ENCODE results near the gene INPP5A.
"Not testable (repeated sequence)": the region's sequence is repeated elsewhere in the genome, so short reads cannot be mapped to it uniquely, and the experiment has no call there.

INPP5A gene

DNA sequence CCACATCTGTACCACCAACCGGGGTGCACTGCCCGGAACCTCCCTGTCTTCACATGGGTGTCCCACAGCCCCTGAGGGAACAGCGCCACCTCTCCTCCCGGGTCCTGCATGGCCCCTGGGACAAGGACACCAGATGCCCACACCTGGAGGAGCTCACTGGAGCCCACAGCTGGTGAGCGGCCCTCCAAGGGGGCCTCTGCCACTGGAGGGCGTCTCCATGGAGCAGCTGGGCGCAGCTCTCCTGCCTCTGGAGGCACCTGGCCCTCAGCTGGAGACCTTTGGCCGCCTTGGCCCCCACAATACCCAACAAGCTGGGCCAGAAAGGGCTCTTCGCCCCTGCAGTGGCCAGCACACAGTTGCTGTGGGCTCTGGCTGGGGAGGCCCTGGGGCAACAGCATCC lies 255.6 kb downstream of the INPP5A start:
- DNase-seq (ENCODE audit: low spot score), result no peak

DNA sequence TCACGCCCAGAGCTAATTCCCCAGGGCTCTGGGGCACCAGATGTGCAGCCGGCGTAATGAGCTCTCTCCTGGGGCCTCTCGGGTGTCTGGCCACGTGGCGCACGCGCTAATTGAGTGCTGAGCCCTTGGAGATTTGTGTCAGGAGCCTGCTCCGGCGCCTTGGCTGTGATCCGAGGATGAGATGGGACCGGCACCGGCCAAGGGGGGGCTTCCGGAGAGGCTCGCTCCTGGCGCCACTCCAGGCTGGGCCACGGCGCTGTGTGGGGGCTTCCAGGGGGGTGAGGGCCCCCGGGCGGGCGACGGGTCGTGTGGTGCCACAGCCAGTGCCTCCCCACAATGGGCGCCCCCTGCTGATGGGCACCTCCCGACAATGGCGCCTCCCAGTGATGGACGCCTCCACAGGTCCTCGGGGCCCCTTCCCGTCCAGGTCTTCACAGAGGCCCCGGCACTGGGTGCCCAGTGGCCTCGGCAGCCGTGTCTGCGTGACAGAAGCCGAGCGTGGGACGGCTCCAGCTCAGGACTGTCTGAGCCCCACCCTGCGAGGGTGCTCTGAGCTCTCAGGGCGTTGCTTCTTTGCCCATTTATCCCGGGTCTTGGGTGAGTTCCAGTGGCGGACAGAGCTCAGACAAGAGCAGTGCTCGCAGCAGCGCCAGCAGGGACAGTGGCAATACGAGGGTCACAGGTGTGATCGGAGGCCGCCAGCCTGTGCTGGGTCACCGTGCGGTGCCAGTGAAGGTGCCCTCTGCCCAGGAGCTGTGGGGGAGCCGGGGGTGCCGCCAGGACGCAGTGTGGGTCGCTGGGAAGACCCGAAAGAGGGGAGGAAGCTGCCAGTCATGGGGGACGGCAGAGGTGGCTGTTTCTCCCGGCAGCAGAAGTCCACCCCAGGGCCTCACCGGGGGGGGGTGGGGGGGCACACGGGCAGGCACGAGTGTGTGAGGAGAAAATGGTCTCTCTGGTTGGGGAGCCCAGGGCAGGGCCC lies 256.6 kb downstream of the INPP5A start:
- DNase-seq (ENCODE audit: low spot score), result peak; percentile 93

DNA sequence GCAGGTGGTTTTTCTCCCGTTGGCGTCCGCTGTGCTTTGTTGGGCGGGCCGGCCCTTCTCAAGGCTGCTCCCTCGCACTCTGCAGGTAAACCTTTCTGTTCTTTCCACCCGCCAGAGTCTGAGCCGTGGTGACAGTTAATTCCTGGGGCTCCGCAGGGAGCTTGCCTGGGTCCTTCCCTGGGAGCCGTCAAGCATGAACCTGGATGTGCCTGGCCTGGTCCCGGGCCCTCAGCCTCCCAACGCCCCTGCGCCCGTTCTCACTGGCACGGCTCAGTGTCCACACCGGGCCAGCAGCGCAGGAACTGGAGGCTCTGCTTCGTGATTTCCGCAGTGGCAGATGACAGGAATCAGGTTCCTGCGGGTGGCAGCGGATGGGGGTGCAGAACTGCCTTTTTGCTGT lies 259.3 kb downstream of the INPP5A start:
- DNase-seq (ENCODE audit: low spot score), result no peak

DNA sequence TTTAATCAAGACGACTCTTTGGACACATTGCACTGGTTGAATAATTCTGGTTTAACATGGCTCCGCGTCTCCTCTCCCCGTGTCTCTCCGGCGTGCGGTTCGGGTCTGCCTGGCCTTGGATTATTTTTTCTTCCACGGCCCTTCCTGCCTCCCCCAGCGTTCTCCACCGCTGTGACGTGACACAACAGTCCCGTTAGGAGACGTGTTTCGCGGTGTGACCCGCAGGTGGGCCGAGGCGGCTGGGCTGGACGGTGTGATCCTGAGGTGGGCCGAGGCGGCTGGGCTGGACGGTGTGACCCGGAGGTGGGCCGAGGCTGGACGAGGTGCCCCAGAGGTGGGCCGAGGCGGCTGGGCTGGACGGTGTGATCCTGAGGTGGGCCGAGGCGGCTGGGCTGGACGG lies 260.4 kb downstream of the INPP5A start:
- DNase-seq (ENCODE audit: low spot score), result not testable (repeated sequence)

GRCh38 chr10:132798403-132798802 lies 260.8 kb downstream of the INPP5A start:
- no peak for DNase-seq (ENCODE audit: low spot score)

DNA sequence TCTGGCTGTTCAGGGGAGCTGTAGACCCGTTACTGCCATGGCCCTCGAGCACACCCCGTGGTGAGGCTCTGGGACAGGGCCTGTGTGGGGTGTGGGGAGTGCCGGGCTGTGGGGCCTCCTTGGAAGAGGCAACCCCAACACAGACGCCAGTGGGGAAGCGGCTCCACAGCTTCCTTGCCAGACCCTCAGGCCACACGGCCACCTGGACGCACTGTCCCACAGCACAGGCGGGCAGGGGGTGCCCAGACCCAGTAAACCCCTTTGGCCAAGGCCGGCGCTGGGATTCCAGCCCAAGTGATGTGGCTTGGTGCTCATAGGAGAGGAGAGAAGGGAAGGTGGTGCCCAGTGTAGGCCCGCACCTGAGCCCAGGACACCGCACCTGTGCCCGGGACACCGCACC lies 261.3 kb downstream of the INPP5A start:
- DNase-seq (ENCODE audit: low spot score), result no peak

- DNase-seq (ENCODE audit: low spot score), result no peak
Observed at GRCh38 chr10:132799865-132800264, 262.3 kb downstream of the INPP5A start.

- no peak for DNase-seq (ENCODE audit: low spot score)
Observed at GRCh38 chr10:132802048-132802447, 264.5 kb downstream of the INPP5A start.

GRCh38 chr10:132802694-132803320 lies 265.2 kb downstream of the INPP5A start:
- no peak for DNase-seq (ENCODE audit: low spot score)

DNA sequence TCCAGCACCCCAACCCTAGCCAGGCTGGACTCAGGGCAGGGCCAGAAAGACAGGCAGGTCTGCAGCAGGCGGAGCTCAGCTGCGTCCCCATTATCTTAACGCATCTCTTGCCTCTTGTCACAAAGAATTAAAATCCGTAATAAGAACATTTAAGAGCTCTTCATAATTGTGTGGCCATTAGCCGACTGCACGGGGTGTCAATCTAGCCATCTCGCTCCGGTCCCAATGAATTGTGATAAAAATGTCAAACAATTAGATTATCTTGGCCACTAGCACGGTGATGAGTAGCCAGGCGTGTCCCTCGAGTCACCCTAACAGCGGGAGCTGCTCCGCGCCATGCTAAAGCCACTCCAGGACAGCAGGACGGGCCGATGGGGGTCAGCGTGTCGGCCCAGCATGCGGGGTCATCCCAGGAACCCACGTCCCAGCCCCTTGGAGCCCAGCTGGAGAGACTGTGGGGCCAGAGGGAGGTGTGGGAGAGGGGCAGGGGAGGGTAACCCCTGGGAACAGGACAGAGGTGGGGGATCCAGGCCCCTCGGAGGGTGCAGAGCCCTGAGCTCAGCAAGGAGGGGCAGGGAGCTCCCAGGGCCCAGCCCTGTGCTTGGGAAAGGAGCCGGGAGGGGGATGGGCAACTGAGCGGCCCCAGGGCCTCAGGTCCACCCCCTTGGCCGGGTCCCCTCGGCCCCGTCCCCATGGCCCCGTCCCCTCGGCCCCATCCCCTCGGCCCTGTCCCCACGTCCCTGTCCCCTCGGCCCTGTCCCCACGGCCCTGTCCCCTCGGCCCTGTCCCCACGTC lies 266.0 kb downstream of the INPP5A start:
- DNase-seq (ENCODE audit: low spot score), result no peak

DNA sequence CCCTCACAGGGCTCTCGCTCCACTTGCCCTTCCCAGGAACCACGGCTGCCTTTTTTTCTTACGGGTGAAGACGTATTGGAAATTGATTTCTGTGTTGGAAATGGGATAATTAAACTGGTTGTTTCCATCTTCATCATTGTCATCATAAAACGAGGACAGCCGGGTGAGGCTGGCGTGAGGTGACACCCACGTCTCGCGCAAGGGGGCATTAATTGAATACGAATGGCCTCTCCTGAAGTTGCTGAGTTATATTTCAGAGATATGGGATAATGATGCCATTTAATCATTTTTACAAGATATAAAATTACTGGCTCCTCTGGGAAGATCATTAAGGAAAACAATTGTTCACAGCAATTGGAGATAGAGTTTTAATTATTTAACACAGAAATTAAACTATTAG lies 266.7 kb downstream of the INPP5A start:
- DNase-seq (ENCODE audit: low spot score), result no peak

- no peak for DNase-seq (ENCODE audit: low spot score)
Observed at GRCh38 chr10:132804785-132805426, 267.3 kb downstream of the INPP5A start.

GRCh38 chr10:132805599-132805998 lies 268.0 kb downstream of the INPP5A start:
- DNase-seq (ENCODE audit: low spot score), result no peak

GRCh38 chr10:132806110-132806509 lies 268.5 kb downstream of the INPP5A start:
- no peak for DNase-seq (ENCODE audit: low spot score)

DNA sequence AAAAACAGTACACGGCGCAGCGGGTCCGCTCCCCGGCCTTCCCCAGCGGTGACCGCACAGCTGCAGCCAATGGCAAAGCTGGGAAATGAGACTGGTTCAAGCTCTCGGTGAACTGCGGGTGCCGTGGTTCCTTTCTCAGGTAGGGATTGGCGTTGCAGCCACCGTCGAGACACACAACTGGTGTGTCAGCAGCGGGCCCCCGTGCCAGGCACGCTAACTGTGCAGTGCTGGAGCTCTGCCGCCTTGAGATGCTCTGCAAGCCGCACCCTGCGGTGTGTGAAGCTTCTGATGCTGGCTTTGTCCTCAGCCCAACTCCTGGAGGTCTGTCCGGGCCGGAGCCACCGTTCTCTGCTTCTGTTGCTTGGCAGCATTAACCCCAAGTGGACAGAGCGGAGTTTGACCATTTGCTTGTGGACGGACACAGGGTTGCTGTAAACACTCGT lies 269.0 kb downstream of the INPP5A start:
- no peak for DNase-seq (ENCODE audit: low spot score)

DNA sequence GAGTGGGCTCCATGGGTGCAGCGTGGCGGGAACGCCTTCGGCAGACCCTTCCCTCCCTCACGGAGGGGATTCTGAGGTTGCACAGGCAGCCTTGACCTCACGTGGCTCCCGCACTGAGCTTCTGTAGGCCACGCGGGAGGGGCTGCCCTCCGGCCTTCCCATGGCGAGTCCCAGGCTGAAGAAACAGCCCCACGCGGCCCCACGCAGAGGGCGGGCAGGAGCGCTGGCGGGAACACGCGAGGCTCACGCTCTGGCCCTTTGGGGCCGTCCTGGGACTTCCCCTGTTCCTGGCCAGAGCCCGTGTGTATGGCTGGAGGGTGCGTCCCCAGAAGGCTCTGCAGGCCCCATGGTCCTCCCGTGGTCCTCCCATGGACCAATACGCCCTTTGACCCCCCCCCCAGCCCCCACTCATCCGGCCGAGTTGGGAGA lies 270.0 kb downstream of the INPP5A start:
- DNase-seq (ENCODE audit: low spot score), result no peak

GRCh38 chr10:132808383-132809231 lies 271.0 kb downstream of the INPP5A start:
- DNase-seq (ENCODE audit: low spot score), result peak; percentile 62

DNA sequence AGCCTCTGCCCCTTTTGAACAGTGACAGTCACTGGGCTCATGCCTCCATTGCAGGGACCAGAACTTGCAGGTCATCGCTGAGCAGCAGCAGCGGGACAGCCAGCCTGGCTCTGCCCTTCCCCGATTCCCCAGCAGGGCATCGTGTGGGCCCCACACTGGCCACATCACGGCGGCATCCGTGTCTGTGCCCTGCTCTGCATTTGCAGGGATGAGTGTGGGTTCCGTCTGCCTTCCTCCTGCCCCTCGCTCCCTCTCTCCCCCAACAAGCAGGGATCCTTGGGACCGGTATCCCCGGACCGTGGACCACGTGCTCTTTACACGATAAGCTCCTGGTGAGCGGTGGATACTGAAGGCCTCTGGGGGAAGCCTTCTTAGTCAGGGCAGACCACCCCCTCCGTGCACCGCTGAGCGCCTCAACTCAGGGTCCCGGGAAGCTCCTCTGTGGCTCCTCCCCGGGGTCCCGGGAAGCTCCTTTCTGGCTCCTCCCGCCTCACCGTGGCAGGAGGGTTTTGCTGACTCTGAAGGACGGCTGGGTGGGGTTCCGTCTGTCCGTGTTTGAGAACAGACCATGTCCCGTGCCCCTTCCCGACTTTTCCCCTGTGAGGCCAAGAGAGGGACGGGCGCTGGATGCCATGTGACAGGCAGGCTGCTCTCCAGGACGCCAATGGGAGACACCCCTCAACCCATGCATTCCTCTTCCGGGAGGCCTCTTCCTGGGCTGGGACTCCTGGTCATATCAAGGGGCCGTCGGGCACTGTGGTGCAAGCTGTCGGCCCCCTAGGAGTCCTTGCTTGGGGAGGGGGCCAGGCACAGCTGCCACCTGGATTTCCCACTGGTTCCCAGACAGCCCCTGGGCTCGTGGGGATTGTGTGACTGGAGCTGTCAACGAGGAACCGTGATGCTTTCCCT lies 271.9 kb downstream of the INPP5A start:
- DNase-seq (ENCODE audit: low spot score), result no peak

DNA sequence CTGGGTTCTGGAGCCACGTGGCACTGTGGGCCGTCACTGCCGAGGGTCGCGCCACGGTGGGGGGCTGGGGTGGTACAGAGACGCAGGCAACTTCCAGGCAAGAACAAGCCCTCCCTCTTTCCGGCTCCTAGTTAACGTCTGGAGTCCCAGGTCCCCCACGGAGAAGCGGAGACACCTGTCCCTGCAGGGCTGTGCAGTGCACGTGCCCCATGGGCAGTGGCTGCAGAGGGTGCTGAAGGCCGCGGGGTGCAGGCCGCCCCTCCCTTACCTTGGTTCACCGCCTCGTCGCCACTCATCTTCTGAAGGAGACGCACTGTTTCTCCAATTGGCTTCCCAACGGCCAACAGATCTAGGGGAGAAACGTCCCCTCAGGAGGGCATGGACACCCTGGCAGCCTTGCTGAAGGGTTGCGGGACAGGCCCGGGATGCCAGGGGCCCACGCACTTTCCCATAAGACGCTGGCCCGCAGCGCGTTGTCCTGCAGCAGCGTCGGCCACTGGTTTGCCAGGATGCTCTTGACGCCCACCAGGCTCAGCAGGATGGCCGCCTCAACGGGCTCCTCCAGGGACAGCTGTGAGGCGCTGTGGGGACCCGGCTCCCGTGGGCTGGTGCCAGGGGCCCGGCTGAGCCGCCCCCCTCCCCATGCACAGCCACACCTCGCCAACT lies 272.7 kb downstream of the INPP5A start:
- no peak for DNase-seq (ENCODE audit: low spot score)

Data from SK-N-DZ (cell line).